Gastroesophageal sphincter (tissue), 3 donors: ENCODE data around the gene UCP2.

Source experiments
- CTCF ChIP-seq, 4 experiments: fragments of 200-600 bp in 2 of 4; fragments of 450-650 bp in 2 of 4; sonication (generic) in 1 of 4; IDR thresholded peaks; one replicate each; pipeline ENCODE4 v1.5.1; 2017 to 2019; ENCODE audit warnings: antibody characterized with exemption in 4 of 4, mild to moderate bottlenecking in 2 of 4, moderate library complexity in 2 of 4
- POLR2A ChIP-seq, 2 donors: fragments of 450-650 bp; IDR thresholded peaks; one replicate each; pipeline ENCODE4 v1.6.1; 2017; ENCODE audit warnings: antibody characterized with exemption in 2 of 2, mild to moderate bottlenecking in 2 of 2, moderate library complexity in 1 of 2

- TF ChIP-seq CTCF (IDR thresholded peaks at IDR 0.05) (no peak), POLR2A (IDR thresholded peaks at IDR 0.05) (no peak)
Measured at GRCh38 chr11:73929388-73929787, 53.3 kb downstream of the UCP2 start.
